HCT116 (cell line): Measurements from ENCODE around the gene SPA17. TPM values are rescaled to one million over a fixed set of nuclear protein-coding genes. Genes with fewer than 3 reads are reported as not detected.

Experiments used
- ATAC-seq: fragments of 200-7000 bp; cut with Tn5 transposase; 2 replicates; pipeline ENCODE4 v1.9.1; 2020; ENCODE audit warnings: mild to moderate bottlenecking, moderate library complexity
- BruUV-seq: library from RNA; stranded (reverse); fragments of 400-500 nt; replicated peaks from 2 replicates; lab custom pipeline; 2021; lab: Mats Ljungman, UMichigan
- CTCF ChIA-PET: fragments of 300-600 bp; sonication (Branson Sonifier 250); formaldehyde crosslinking; loops from one replicate; lab custom pipeline; 2021; ENCODE audit warnings: antibody characterized with exemption; lab: Charles Lee
- POLR2A ChIA-PET: fragments of 300-600, 350-600 bp; sonication (Branson Sonifier 250); formaldehyde crosslinking; loops from one replicate; lab custom pipeline; 2021; ENCODE audit warnings: antibody characterized with exemption; lab: Charles Lee
- RAD21 ChIA-PET, 2 experiments: fragments of 300-600 bp; sonication (Branson Sonifier 250); formaldehyde crosslinking; loops; one replicate each; lab custom pipeline; 2023; ENCODE audit warnings: low total read pairs in 2 of 2; ENCODE audit not compliant: uncharacterized antibody in 2 of 2, unreplicated experiment in 2 of 2, low non-redundant PET in 1 of 2; lab: Charles Lee
- DNase-seq: peaks from one replicate; pipeline ENCODE4 v3.0.0-alpha.2; 2010; ENCODE audit warnings: low read depth, low spot score
- H2AFZ ChIP-seq: fragments of 200-600 bp; shearing (Covaris generic), sonication (generic); 2 replicates; pipeline ENCODE4 v1.6.1; 2017; ENCODE audit warnings: low read depth, mixed run types, mixed read lengths, antibody characterized with exemption, low read length; ENCODE audit not compliant: poor library complexity, severe bottlenecking
- H3K27ac ChIP-seq: 2 replicates; pipeline ENCODE4 v1.5.1; 2012; ENCODE audit warnings: low read depth, low read length
- H3K27me3 ChIP-seq: fragments of 200-600 bp; sonication (generic); 2 replicates; pipeline ENCODE4 v1.6.1; 2016; ENCODE audit warnings: mixed run types, low read length, mixed read lengths; ENCODE audit not compliant: insufficient read depth
- H3K36me3 ChIP-seq, 2 experiments: fragments of 200-500 bp in 1 of 2; fragments of 200-600 bp in 1 of 2; sonication (Bioruptor generic) in 1 of 2; sonication (generic) in 1 of 2; 2 replicates each; pipeline versions ENCODE4 v1.5.1 to v1.6.1; 2014 to 2016; ENCODE audit warnings: low read length in 2 of 2, inconsistent platforms in 1 of 2, mixed read lengths in 1 of 2, mixed run types in 1 of 2; ENCODE audit not compliant: insufficient read depth in 2 of 2, control insufficient read depth in 1 of 2
- H3K4me1 ChIP-seq, 2 experiments: fragments of 200-600 bp in 1 of 2; sonication (generic) in 1 of 2; 2 replicates each; pipeline versions ENCODE4 v1.5.1 to v1.6.1; 2012 to 2017; ENCODE audit warnings: low read length in 2 of 2, inconsistent platforms in 1 of 2, mild to moderate bottlenecking in 1 of 2, mixed read lengths in 1 of 2, mixed run types in 1 of 2, moderate library complexity in 1 of 2; ENCODE audit not compliant: insufficient read depth in 2 of 2, control insufficient read depth in 1 of 2
- H3K4me2 ChIP-seq: fragments of 200-600 bp; sonication (generic); 2 replicates; pipeline ENCODE4 v1.6.1; 2017; ENCODE audit warnings: mixed run types, low read length, mixed read lengths
- H3K4me3 ChIP-seq, 2 experiments: fragments of 200-600 bp in 1 of 2; sonication (generic) in 1 of 2; replicated peaks in 1 of 2; 2 replicates each; pipeline ENCODE4 v1.5.1; 2011 to 2016; ENCODE audit warnings: low read length in 2 of 2, control low read depth in 1 of 2, low read depth in 1 of 2, mild to moderate bottlenecking in 1 of 2, mixed read lengths in 1 of 2, mixed run types in 1 of 2
- H3K79me2 ChIP-seq: fragments of 200-600 bp; sonication (generic); 2 replicates; pipeline ENCODE4 v1.6.1; 2017; ENCODE audit warnings: mild to moderate bottlenecking, mixed run types, low read length, moderate library complexity, mixed read lengths; ENCODE audit not compliant: insufficient read depth
- H3K9ac ChIP-seq: fragments of 200-600 bp; sonication (generic); 2 replicates; pipeline ENCODE4 v1.6.1; 2016; ENCODE audit warnings: low read length, mixed read lengths
- H3K9me2 ChIP-seq: fragments of 200-600 bp; sonication (generic), shearing (Covaris generic); 2 replicates; pipeline ENCODE4 v1.6.1; 2017; ENCODE audit warnings: mixed run types, mild to moderate bottlenecking, moderate library complexity; ENCODE audit not compliant: insufficient read depth
- H3K9me3 ChIP-seq, 2 experiments: fragments of 200-500 bp in 1 of 2; fragments of 200-600 bp in 1 of 2; sonication (Bioruptor generic) in 1 of 2; sonication (generic) in 1 of 2; 2 replicates each; pipeline ENCODE4 v1.6.1; 2014 to 2017; ENCODE audit warnings: low read length in 2 of 2, mixed read lengths in 2 of 2, inconsistent platforms in 1 of 2, low read depth in 1 of 2, mild to moderate bottlenecking in 1 of 2, mixed run types in 1 of 2, moderate library complexity in 1 of 2; ENCODE audit not compliant: control insufficient read depth in 1 of 2, insufficient read depth in 1 of 2
- H4K20me1 ChIP-seq: fragments of 200-600 bp; sonication (generic), shearing (Covaris generic); 2 replicates; pipeline ENCODE4 v1.6.1; 2017; ENCODE audit warnings: mixed run types, mild to moderate bottlenecking, moderate library complexity; ENCODE audit not compliant: insufficient read depth
- CEBPB ChIP-seq: IDR thresholded peaks from 2 replicates; pipeline ENCODE4 v1.6.1; 2012; ENCODE audit warnings: low read depth
- ELF1 ChIP-seq: IDR thresholded peaks from 2 replicates; pipeline ENCODE4 v1.6.1; 2012; ENCODE audit warnings: low read depth, borderline replicate concordance
- POLR2A ChIP-seq: IDR thresholded peaks from 2 replicates; pipeline ENCODE4 v1.7.0; 2011; ENCODE audit warnings: borderline replicate concordance; ENCODE audit not compliant: insufficient read depth, insufficient read length; ENCODE audit errors: extremely low read depth
- SP1 ChIP-seq: IDR thresholded peaks from 2 replicates; pipeline ENCODE4 v1.6.1; 2012; ENCODE audit warnings: low read depth
- TCF7L2 ChIP-seq: IDR thresholded peaks from 2 replicates; pipeline ENCODE4 v1.7.0; 2011; ENCODE audit warnings: borderline replicate concordance, inconsistent platforms; ENCODE audit not compliant: insufficient read depth, insufficient read length; ENCODE audit errors: extremely low read depth
- YY1 ChIP-seq: IDR thresholded peaks from 2 replicates; pipeline ENCODE4 v1.6.1; 2011; ENCODE audit warnings: low read length, low read depth, moderate library complexity, mild to moderate bottlenecking; ENCODE audit not compliant: insufficient replicate concordance; ENCODE audit errors: extremely low read depth
- intact Hi-C: fragments of 100-400 bp; cut with micrococcal nuclease; formaldehyde crosslinking; loops from 2 replicates; pipeline ENCODE4 v1.10.0; 2022
- total RNA-seq: library from RNA; stranded (reverse); gene quantifications from one replicate; pipeline ENCODE4 v1.2.1, GENCODE V29; 2021; ENCODE audit not compliant: unreplicated experiment
- TF ChIP-seq, protein P1 (sequence below): IDR thresholded peaks from 2 replicates; pipeline ENCODE4 v1.6.1; 2011; ENCODE audit warnings: mild to moderate bottlenecking, low read length, moderate library complexity; ENCODE audit not compliant: insufficient replicate concordance; ENCODE audit errors: extremely low read depth
- TF ChIP-seq, protein P2 (sequence below): IDR thresholded peaks from 2 replicates; pipeline ENCODE4 v1.6.1; 2012
- TF ChIP-seq, protein P3 (sequence below), 3 experiments: fragments of 200-600 bp in 1 of 3; sonication (generic) in 1 of 3; IDR thresholded peaks in 2 of 3; conservative IDR thresholded peaks in 1 of 3; 2 replicates each; pipeline ENCODE4 v1.5.1; 2012 to 2017; ENCODE audit warnings: low read depth in 2 of 3, low read length in 2 of 3, antibody characterized with exemption in 1 of 3, borderline replicate concordance in 1 of 3, control low read depth in 1 of 3, mild to moderate bottlenecking in 1 of 3, mixed read lengths in 1 of 3, mixed run types in 1 of 3, moderate library complexity in 1 of 3; ENCODE audit not compliant: insufficient read depth in 1 of 3

The SPA17 gene
- total RNA-seq, 1 experiment from 2014 or later, result 12.9 TPM

DNA sequence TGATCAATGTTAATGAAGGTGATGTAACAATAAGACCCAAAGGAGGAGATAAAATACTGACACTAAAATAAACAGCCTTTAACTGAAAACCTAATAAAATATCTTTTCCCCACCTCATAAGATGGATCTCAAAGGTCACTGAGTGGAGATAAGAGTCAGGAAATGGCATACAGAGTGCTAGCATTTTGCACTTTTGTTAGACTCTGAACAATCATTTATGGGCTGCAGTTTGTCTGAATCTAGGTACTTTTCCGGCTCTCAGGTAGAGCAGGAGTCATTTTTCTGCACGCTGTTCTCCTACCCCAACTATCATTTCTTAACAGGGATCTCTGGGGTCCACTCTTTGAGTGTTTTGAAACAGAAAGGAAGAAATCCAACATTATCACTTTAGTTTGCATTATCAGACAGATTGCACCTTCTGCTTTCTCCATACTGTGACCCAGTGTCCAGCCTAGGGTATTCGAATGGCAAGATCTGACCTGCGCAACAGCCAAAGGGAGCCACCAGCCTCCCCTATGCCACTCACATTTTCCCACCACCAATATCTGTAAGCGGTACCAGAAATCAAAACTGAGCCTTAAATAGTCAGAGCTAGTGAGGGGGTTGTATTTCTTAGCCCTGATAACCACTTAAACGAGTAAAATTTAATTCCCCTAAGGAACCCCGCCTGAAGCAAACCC is 1.0 kb upstream of the SPA17 start:
- no peaks in the 10 kb centered on the region for H3K36me3 ChIP-seq
- CTCF ChIA-PET, result interaction anchor here (1.2 to 1.7 kb wide), 3 partner anchors 10 to 121 kb away, joined by 3 to 6 read pairs (median 5); no protein-coding TSS in a partner anchor
- no peak for TF ChIP-seq SP1
- TF ChIP-seq, protein P1, sequence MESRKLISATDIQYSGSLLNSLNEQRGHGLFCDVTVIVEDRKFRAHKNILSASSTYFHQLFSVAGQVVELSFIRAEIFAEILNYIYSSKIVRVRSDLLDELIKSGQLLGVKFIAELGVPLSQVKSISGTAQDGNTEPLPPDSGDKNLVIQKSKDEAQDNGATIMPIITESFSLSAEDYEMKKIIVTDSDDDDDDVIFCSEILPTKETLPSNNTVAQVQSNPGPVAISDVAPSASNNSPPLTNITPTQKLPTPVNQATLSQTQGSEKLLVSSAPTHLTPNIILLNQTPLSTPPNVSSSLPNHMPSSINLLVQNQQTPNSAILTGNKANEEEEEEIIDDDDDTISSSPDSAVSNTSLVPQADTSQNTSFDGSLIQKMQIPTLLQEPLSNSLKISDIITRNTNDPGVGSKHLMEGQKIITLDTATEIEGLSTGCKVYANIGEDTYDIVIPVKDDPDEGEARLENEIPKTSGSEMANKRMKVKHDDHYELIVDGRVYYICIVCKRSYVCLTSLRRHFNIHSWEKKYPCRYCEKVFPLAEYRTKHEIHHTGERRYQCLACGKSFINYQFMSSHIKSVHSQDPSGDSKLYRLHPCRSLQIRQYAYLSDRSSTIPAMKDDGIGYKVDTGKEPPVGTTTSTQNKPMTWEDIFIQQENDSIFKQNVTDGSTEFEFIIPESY, result no peak
- TF ChIP-seq ELF1, result no peak
- TF ChIP-seq, protein P2, sequence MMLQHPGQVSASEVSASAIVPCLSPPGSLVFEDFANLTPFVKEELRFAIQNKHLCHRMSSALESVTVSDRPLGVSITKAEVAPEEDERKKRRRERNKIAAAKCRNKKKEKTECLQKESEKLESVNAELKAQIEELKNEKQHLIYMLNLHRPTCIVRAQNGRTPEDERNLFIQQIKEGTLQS, result no peak
- TF ChIP-seq YY1, result no peak
- no peak for TF ChIP-seq CEBPB
- TF ChIP-seq TCF7L2, result no peak
- TF ChIP-seq, protein P3, sequence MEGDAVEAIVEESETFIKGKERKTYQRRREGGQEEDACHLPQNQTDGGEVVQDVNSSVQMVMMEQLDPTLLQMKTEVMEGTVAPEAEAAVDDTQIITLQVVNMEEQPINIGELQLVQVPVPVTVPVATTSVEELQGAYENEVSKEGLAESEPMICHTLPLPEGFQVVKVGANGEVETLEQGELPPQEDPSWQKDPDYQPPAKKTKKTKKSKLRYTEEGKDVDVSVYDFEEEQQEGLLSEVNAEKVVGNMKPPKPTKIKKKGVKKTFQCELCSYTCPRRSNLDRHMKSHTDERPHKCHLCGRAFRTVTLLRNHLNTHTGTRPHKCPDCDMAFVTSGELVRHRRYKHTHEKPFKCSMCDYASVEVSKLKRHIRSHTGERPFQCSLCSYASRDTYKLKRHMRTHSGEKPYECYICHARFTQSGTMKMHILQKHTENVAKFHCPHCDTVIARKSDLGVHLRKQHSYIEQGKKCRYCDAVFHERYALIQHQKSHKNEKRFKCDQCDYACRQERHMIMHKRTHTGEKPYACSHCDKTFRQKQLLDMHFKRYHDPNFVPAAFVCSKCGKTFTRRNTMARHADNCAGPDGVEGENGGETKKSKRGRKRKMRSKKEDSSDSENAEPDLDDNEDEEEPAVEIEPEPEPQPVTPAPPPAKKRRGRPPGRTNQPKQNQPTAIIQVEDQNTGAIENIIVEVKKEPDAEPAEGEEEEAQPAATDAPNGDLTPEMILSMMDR (IDR thresholded peaks at IDR 0.05 in 2 of 3, conservative IDR thresholded peaks at IDR 0.05 in 1 of 3; ENCODE audit: borderline replicate concordance in 1 of 3, insufficient read depth in 1 of 3, low read depth in 2 of 3, low read length in 2 of 3), result no peak
- TF ChIP-seq POLR2A, result no peak
- no peaks in the 10 kb centered on the region for H3K27me3 ChIP-seq
- H3K9ac ChIP-seq, result peak overlapping the region; percentile 88
- ATAC-seq (peak; percentile 1; the same call in 1 of the 2 replicates), DNase-seq (no peak)
- peak overlapping the region; percentile 85 for H3K4me2 ChIP-seq
- H2AFZ ChIP-seq, result no peak overlapping the region
- BruUV-seq, result no TSS peak
- H3K79me2 ChIP-seq, result no peaks in the 10 kb centered on the region
- H3K9me2 ChIP-seq, result no peaks in the 10 kb centered on the region
- no peaks in the 10 kb centered on the region for H3K9me3 ChIP-seq
- POLR2A ChIA-PET, result interaction anchor here (1.0 kb wide), 1 partner anchor 10 kb away, joined by 3 read pairs; no protein-coding TSS in a partner anchor
- peaks cover 3 to 20% of the 10 kb centered on the region in 2 experiments; a peak in 3 of 4 replicates for H3K4me1 ChIP-seq
- no peaks in the 10 kb centered on the region for H4K20me1 ChIP-seq
- RAD21 ChIA-PET, result no interaction called here
- peak overlapping the region; percentile 69 for H3K27ac ChIP-seq
- peak overlapping the region; percentile 75 to 90 for H3K4me3 ChIP-seq
- intact Hi-C loops, result no loop called here
